HG02571 (cell line): Measurements from ENCODE around the gene SLC12A8.
"Not testable (repeated sequence)": the region's sequence is repeated elsewhere in the genome, so short reads cannot be mapped to it uniquely, and the experiment has no call there.

Source experiments
- ATAC-seq: cut with Tn5 transposase; IDR thresholded peaks from one replicate; pipeline ENCODE4 v1.9.1; 2021; ENCODE audit warnings: mild to moderate bottlenecking, moderate library complexity; ENCODE audit not compliant: unreplicated experiment

SLC12A8 gene

DNA sequence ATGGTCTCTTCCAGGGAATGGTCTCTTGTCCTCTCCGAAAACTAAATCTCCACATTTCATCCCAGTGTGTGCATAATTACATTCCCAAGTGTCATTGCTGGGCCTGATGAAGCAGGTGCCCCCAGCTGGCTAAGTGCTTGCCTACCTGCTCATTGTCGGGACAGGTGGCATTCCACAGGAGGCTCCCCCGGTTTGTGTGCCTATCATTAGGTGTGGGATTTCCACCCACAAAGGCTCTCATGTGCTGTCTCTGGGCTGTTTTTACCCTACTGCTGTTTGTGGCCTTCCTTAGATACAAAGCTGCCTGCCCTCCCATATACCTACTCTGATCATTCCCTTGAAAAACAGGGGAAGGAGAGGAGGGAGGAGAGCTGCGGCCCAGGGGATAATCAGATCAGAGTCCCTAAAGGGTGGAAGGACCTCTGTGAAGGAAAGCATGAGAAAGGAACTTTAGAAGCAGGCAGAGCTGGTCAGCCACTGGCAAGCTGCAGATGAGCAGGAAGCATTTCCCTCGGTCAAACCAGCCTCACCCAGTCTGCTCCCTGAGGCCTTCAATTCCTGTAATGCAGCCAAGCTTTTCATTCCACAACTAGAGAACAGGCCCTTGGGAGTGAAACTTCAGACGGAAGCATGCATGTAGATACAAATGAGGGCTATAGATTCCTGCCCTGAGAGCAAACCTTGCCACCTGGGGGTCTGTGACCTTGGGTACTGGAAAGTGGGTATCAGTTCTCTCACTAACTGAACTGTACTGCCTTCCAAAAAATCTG, 96.1 kb downstream of the SLC12A8 start:
- no peak for ATAC-seq

DNA sequence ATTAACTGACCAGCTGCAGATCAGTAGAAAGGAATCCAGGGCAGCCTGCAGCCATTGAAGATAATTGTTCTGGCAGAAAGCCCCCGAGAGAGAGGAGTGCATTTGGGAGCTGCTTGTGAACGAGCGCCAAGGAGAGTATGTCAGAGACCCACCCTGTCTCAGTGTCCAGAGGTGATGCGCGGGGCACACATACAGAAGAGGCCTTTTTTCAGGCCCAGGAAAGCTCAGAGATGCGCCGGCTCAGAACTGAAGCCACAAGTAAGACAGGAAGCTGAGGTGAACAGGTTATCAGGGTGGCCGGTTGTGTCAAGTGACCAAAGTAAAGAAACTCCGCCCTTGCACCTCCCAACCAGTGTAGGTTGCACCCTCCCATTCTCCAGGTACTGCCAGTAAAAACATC, 96.9 kb downstream of the SLC12A8 start:
- ATAC-seq: no peak

- no peak for ATAC-seq
These were observed 99.6 kb downstream of the SLC12A8 start for GRCh38 chr3:125112981-125113380.

DNA sequence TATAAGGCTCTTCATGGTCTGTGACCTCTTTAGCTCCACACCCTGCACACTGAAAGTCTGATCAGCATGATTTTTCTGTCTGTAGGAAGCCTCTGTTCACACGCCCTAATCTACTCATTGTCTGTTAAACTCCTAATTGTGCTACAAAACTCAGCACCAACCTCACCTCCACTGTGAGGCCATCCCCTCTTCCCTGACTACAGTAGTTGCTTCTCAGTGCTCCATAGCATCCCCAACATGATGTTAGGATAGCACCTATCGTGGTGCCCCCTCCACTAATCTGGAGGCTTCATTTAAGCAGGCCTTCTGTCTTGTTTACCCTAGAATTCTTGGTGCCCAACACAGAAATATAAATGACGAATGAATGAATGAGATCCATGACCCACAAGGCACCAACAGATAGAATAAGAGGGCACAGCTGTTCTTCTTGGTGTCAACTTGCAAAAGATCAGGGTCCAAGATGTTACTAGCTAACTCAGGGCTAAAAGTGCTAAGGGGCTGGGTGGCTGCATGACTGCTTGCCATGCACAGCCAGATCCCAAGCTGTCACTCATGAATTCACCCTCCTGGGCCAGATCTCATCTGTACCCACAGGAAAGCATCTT, 101.6 kb downstream of the SLC12A8 start:
- no peak for ATAC-seq

DNA sequence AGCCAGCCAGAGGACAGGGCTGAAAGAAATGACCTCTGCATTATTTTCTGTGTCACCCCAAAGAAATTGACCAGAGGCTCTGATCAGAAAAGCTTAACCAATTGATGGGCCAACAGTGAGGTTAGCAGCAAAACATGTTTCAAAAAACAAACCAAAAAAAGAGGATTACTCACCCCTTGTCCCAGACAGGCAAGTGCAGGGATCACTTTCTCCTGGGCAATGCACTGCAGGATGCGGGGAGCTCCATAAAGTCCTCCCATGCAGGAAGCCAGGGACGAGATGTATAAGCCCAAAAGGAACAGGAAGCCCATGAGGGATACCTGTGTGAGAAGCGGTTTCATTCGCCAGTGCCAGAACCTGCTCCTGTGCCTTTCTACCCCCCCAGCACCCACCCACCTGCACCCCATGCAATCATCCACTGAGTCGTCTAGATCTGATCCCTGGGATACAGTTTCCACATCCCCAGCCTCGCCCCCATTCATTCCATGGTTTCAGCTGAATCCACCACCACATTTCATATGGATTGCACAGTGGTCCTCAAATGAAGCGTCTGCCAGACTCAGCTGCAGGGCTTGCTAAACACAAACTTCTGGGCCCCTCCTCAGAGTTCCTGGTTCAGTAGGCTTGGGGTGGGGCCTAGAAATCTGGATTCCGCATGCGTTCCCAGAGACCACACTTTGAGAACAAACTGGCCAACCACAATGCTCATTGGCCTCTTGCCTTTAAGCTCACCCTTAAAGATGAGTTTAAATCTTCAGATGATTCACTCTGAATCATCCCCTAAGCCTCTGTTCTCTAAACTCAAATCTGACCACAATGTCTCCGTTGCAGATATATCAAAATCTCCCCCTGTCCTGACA, 102.3 kb downstream of the SLC12A8 start:
- ATAC-seq: no peak

- no peak for ATAC-seq
These were observed 103.0 kb downstream of the SLC12A8 start for GRCh38 chr3:125109536-125109925.

DNA sequence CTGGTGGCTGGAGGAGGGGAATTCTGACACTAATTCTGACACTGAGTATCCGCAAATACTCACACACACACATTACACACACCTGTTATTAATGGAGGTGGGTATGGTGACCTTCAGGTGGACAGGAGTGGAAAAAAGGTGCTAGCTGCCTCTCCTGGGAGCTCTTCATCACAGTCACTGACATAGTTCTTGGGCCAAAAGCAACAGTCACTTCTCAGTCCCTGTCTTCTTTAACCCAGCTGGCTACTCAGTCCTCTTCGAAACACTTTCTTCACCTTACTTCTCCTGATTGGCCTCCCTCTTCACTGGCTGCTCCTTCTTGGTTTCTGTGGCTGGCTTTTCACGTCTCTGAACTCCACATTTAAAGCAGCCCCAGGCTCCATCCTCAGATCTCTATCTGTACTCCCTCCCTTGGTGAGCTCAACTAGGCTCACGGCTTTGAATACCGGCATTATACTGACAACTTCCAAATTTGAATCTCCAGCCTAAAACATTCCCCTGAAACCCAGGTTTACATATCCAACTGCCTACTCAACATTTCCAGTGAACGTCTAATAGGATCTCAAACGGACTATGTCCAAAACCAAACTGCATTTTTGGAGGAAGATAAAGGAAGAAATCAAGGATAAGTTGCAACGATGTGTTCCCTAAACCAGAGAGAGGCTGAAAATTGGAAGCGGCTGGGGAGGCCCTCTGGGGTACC, 103.6 kb downstream of the SLC12A8 start:
- no peak for ATAC-seq

DNA sequence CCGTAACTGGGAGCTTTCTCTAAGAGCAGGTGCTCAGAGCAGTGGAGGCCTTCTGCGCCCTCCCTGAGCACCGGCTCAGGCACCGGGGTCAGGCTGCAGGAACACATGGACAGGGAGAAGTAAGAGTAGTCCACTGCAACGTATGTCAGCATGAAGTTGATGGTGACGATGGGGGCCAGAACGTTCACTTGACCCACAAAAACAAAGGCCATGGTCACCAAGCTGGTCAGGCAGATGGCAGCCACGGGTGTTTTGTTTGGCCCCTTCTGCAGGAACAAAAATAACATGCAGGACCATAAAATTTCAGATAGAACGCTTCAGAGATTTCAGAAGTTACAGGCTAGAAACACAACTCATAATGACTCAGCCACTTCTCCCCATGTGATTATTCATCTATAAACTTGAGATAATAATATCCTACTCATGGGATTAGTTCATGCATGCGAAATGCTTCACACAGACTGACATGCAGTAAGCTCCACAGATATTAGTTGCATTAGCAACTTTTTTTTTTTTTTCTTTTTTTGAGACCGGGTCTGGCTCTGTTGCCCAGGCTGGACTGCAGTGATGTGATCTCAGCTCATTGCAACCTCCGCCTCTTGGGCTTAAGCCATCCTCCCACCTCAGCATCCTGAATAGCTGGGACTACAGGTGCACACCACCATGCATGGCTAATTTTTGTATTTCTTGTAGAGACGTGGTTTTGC, 104.5 kb downstream of the SLC12A8 start:
- no peak for ATAC-seq

GRCh38 chr3:125107363-125107762, 105.2 kb downstream of the SLC12A8 start:
- ATAC-seq: no peak

GRCh38 chr3:125105116-125105515, 107.4 kb downstream of the SLC12A8 start:
- ATAC-seq: no peak

GRCh38 chr3:125104639-125105038, 107.9 kb downstream of the SLC12A8 start:
- no peak for ATAC-seq

DNA sequence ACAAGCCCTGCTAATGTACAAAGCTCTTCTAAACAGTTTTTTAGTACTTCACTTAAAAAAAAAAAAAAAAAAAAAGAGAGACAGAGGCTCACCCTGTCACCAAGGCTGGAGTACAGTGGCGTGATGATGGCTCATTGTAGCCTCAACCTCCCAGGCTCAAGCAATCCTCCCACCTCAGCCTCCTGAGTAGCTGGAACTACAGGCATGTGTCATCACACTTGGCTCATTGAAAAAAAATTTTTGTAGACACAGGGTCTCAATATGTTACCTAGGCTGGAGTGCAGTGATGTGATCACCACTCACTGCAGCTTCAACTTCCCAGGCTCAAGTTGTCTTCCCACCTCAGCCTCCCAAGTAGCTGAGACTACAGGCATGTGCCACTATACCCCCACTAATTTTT, 109.1 kb downstream of the SLC12A8 start:
- no peak for ATAC-seq

- no peak for ATAC-seq
These were observed 110.1 kb downstream of the SLC12A8 start for GRCh38 chr3:125102470-125102869.

DNA sequence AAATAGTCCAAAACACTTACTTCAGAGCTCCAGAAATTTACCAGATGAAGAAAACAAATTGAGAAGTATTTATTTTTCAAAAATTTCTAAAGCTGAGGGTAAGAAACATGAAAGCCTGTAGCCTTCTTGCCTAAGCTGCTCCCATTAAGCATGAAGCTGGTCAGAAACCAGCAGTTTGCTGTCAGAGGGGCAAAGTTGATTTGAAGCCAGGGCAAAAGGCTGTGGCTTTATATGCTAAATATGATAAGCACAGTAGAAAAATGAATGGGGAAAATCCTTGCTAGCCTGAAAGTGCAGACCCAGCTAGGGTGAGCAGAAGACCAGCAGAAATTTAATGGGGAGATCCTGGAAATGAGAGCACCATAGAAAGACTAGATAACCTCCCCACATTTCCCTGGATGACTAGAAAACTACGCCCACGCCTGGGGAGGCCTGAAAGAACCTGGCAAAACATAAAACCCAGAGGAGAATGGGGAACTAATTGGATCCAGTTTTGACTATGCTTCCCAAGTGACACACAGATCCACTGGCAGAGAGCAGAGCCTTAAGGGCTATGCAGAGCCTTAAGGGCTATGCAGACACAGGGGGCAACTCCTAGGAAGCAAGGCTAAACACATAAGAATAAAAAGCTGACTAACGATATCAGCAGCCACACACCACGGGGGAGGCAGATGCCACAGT, 113.8 kb downstream of the SLC12A8 start:
- ATAC-seq: no peak

GRCh38 chr3:125090649-125091048, 121.9 kb downstream of the SLC12A8 start:
- ATAC-seq: no peak

- ATAC-seq: no peak
These were observed 124.7 kb downstream of the SLC12A8 start for GRCh38 chr3:125087768-125088391.

DNA sequence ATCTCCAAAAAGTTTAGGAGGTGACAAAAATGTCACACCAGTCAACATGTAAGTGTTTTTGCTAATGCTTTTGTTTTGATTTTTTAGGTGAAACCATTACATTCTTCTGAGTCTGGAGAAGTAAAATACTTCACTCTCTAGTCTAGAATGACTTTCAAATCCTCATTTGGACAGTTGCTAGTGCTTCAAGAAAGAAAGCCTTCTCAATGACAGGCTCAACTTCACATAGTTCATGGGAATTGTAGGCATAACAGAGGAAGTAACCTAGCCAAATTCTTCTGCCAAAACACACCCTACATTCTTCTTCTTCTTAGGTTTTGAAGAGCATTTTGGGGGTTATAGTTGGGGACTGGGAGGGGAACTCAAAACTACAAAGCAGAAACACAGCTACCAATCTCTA, 127.4 kb downstream of the SLC12A8 start:
- ATAC-seq: no peak

DNA sequence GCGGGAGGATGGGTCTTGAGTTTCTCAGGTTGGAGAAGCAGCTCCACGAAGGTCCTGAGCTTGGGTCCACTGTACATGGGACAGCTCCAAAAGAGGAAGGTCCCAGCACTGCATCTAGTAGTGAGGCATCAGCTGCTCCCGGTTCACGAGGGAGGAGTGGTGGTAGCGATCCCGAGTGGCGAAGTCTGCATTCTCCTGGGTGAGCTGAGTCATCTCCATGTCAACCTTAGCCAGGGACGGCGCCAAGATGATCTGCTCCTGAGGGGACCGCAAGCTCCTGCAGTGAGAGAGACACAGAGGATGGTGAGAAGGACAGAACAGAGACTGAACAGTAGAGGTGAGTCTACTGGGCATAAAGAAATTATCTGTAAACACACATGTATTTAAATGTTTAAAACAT, 128.8 kb downstream of the SLC12A8 start:
- ATAC-seq: no peak

GRCh38 chr3:125082339-125082738, 130.2 kb downstream of the SLC12A8 start:
- ATAC-seq: not testable (repeated sequence)

DNA sequence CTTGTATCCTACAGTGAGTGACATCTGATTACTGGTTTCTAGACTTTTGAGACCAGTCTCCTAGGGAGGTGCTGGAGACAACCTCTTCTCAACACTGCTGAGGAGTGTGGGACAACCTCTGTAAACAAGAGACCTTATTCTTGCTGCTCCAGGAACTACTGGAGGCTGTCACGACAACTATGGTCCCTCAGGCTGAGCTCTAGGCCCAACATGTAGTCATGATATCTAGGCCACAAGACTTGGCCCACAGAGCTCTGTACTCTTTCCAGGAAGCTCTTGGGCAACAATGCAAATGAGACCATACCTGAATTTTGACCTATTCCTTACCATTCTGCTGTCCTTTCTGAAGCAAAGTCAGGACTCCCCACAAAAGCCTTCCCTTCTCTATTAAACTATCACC, 132.5 kb downstream of the SLC12A8 start:
- no peak for ATAC-seq
